ENCODE results near the gene FRAT1. TPM values are rescaled to one million over a fixed set of nuclear protein-coding genes. Genes with fewer than 3 reads are reported as not detected.

Gene FRAT1
- total and polyA plus RNA-seq, 11 donors, result 1.1 to 5.2 (median 4.3) TPM

- intact Hi-C loops (cut with DNase I), result loop anchor here in 6 of 10 donors (5.0 to 10.0 kb wide), 4 partner anchors 42 to 82 kb away; partner anchors contain the start of genes FRAT2 (in 3 of the 6) and FRAT1 (in 1 of the 6)
- TF ChIP-seq CTCF (IDR thresholded peaks at IDR 0.05), result no peak
- no peak for TF ChIP-seq POLR2A (IDR thresholded peaks at IDR 0.05)
- H3K27ac ChIP-seq, result no peak overlapping the region
These were observed 44.2 kb upstream of the FRAT1 start for GRCh38 chr10:97274828-97275227.

GRCh38 chr10:97277551-97277950 is 41.5 kb upstream of the FRAT1 start:
- H3K27me3 ChIP-seq, result no peaks in the 10 kb centered on the region
- H3K27ac ChIP-seq, result no peak overlapping the region
- DNase-seq (no peak), ATAC-seq (no peak)
- 50 to 59% (median 54%) methylated on average over 1 of the region's 1 CpG for WGBS, 4 donors
- intact Hi-C loops (cut with DNase I), result loop anchor here in 6 of 10 donors (5.0 to 10.0 kb wide), 4 partner anchors 40 to 80 kb away; partner anchors contain the start of genes FRAT2 (in 3 of the 6) and FRAT1 (in 1 of the 6)
- no peak for TF ChIP-seq POLR2A (IDR thresholded peaks at IDR 0.05)
- no peak for TF ChIP-seq CTCF (IDR thresholded peaks at IDR 0.05)
- no peaks in the 10 kb centered on the region for H3K9me3 ChIP-seq
- H3K4me3 ChIP-seq, result no peak overlapping the region
- H3K4me1 ChIP-seq, result peaks cover 0 to 25% (median 11%) of the 10 kb centered on the region in 12 donors
- no peaks in the 10 kb centered on the region for H3K36me3 ChIP-seq

More at GRCh38 chr10:97274828-97275227, 44.2 kb upstream of the FRAT1 start:
- 63 to 74% (median 71%) methylated on average over 3 of the region's 9 CpGs for WGBS, 4 donors
- no peaks in the 10 kb centered on the region for H3K27me3 ChIP-seq
- DNase-seq (no peak), ATAC-seq (no peak)
- H3K4me3 ChIP-seq, result no peak overlapping the region
- peaks cover 0 to 24% (median 11%) of the 10 kb centered on the region in 12 donors for H3K4me1 ChIP-seq
- H3K36me3 ChIP-seq, result no peaks in the 10 kb centered on the region
- no peaks in the 10 kb centered on the region for H3K9me3 ChIP-seq

GRCh38 chr10:97278491-97278989 is 40.5 kb upstream of the FRAT1 start:
- Histone ChIP-seq H3K9me3 (no peaks in the 10 kb centered on the region), H3K4me1 (peaks cover 0 to 25% (median 11%) of the 10 kb centered on the region in 12 donors), H3K27ac (peak overlapping the region in 10 of 12 donors; percentile 11 to 64 (median 44)), H3K4me3 (no peak overlapping the region), H3K27me3 (no peaks in the 10 kb centered on the region), H3K36me3 (no peaks in the 10 kb centered on the region)
- TF ChIP-seq CTCF (IDR thresholded peaks at IDR 0.05), result peak; percentile 60 to 83 (median 72)
- TF ChIP-seq POLR2A (IDR thresholded peaks at IDR 0.05), result no peak
- DNase-seq (no peak), ATAC-seq (peak; percentile 83 to 94 (median 90))
- intact Hi-C loops (cut with DNase I), result loop anchor here in 7 of 10 donors (2.0 to 10.0 kb wide), 8 partner anchors 39 to 79 kb away; partner anchors contain the start of genes FRAT2 (in 4 of the 7) and FRAT1 (in 2 of the 7)

- peaks cover 0 to 25% (median 11%) of the 10 kb centered on the region in 12 donors for H3K4me1 ChIP-seq
- peak overlapping the region in 11 of 12 donors; percentile 2 to 64 (median 42) for H3K27ac ChIP-seq
- H3K36me3 ChIP-seq, result no peaks in the 10 kb centered on the region
- H3K27me3 ChIP-seq, result no peaks in the 10 kb centered on the region
- no peak for ATAC-seq
- H3K4me3 ChIP-seq, result no peak overlapping the region
- no peak for TF ChIP-seq POLR2A (IDR thresholded peaks at IDR 0.05)
- TF ChIP-seq CTCF (IDR thresholded peaks at IDR 0.05), result no peak
- intact Hi-C loops (cut with DNase I), result loop anchor here in 7 of 10 donors (2.0 to 10.0 kb wide), 8 partner anchors 38 to 78 kb away; partner anchors contain the start of genes FRAT2 (in 4 of the 7) and FRAT1 (in 2 of the 7)
- DNase-seq, result no peak
- WGBS, 4 donors, result 76 to 82% (median 79%) methylated on average over 9 of the region's 9 CpGs
- no peaks in the 10 kb centered on the region for H3K9me3 ChIP-seq
These were observed 39.8 kb upstream of the FRAT1 start for GRCh38 chr10:97279121-97279815.
